Lower leg skin (tissue), 3 donors: Measurements from ENCODE around the gene IFT80.

Experiments
- POLR2A ChIP-seq, 2 donors: fragments of 450-650 bp; IDR thresholded peaks; one replicate each; pipeline ENCODE4 v1.6.1; 2016 to 2017; ENCODE audit warnings: antibody characterized with exemption in 2 of 2, mild to moderate bottlenecking in 1 of 2, moderate library complexity in 1 of 2
- TF ChIP-seq, protein P1 (sequence below), 3 donors: fragments of 450-650 bp; IDR thresholded peaks; one replicate each; pipeline ENCODE4 v1.5.1; 2016; ENCODE audit warnings: antibody characterized with exemption in 3 of 3, mild to moderate bottlenecking in 3 of 3, moderate library complexity in 2 of 3

DNA sequence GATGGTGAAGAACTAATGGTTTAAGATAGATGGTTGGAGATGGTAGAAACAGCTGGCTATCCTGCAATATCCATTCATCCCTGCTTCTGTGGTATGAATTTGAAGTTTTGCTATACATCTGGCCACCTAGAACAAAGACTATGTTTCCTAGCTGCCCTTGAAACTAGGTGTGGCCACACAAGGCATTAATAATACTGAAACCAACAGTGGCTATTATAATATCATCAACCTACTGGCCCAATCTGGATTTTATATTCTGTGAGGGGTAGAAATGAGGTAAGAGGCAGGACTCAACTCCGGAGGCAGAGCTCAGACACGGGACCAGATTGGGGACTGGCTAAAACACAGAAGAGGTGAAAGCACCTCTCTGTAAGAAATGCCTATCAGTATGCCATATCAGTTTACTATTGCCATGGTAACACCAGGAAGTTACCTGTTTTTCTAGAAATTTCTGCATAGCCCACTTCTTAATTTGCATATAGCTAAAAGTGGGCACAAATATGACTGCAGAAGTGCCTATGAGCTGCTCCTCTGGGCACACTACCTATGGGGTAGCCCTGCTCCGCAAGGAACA lies 8.4 kb downstream of the IFT80 start:
- TF ChIP-seq, protein P1, sequence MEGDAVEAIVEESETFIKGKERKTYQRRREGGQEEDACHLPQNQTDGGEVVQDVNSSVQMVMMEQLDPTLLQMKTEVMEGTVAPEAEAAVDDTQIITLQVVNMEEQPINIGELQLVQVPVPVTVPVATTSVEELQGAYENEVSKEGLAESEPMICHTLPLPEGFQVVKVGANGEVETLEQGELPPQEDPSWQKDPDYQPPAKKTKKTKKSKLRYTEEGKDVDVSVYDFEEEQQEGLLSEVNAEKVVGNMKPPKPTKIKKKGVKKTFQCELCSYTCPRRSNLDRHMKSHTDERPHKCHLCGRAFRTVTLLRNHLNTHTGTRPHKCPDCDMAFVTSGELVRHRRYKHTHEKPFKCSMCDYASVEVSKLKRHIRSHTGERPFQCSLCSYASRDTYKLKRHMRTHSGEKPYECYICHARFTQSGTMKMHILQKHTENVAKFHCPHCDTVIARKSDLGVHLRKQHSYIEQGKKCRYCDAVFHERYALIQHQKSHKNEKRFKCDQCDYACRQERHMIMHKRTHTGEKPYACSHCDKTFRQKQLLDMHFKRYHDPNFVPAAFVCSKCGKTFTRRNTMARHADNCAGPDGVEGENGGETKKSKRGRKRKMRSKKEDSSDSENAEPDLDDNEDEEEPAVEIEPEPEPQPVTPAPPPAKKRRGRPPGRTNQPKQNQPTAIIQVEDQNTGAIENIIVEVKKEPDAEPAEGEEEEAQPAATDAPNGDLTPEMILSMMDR (IDR thresholded peaks at IDR 0.05): no peak
- TF ChIP-seq POLR2A (IDR thresholded peaks at IDR 0.05): no peak
